Measurements from ENCODE around the gene DDR1.
"Not testable (repeated sequence)": the region's sequence is repeated elsewhere in the genome, so short reads cannot be mapped to it uniquely, and the experiment has no call there.

The DDR1 gene

GRCh38 chr6:30894935-30895334, 10.6 kb downstream of the DDR1 start:
- DNase-seq, result no peak

GRCh38 chr6:30895343-30895742, 11.0 kb downstream of the DDR1 start:
- no peak for DNase-seq

- no peak for DNase-seq
These were observed 12.2 kb downstream of the DDR1 start for GRCh38 chr6:30896541-30896940.

GRCh38 chr6:30897882-30898281, 13.6 kb downstream of the DDR1 start:
- DNase-seq, result no peak

DNA sequence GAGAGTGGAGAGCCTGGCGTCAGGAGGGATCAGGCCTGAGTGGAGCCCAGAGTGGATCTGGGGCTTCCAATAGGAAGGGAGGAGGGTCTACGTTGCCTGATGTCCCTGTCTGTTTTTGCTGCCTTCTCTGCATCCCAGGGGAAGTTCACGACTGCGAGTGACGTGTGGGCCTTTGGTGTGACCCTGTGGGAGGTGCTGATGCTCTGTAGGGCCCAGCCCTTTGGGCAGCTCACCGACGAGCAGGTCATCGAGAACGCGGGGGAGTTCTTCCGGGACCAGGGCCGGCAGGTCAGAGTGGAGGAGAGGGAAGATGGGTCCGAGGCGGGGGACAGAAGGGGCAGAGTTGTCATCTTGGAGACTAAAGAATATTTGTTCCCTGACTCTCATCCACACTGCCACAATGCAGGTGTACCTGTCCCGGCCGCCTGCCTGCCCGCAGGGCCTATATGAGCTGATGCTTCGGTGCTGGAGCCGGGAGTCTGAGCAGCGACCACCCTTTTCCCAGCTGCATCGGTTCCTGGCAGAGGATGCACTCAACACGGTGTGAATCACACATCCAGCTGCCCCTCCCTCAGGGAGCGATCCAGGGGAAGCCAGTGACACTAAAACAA, 14.5 kb downstream of the DDR1 start:
- DNase-seq, result no peak

GRCh38 chr6:30900863-30901417, 16.6 kb downstream of the DDR1 start:
- no peak for DNase-seq

- no peak for DNase-seq
These were observed 17.1 kb downstream of the DDR1 start for GRCh38 chr6:30901436-30901835.

DNA sequence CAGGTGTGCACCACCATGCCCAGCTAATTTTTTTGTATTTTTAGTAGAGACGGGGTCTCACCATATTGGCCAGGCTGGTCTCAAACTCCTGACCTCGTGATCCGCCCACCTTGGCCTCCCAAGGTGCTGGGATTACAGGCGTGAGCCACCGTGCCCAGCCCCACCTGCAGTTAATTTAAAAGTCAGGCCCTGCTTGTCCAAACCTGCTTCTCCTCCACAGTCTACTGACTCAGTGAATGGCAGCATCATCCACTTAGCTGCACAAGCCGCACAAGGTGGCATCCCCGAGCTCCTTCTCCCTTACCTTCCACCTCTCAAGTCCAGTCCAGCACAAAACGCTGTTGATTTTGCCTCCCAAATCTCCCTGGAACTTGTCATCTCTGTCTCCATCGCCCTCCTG, 17.9 kb downstream of the DDR1 start:
- DNase-seq, result not testable (repeated sequence)

GRCh38 chr6:30902709-30903108, 18.4 kb downstream of the DDR1 start:
- no peak for DNase-seq

GRCh38 chr6:30903236-30903635, 18.9 kb downstream of the DDR1 start:
- DNase-seq, result no peak

GRCh38 chr6:30907290-30907757, 23.0 kb downstream of the DDR1 start:
- DNase-seq, result not testable (repeated sequence)

- peak; percentile 98 for DNase-seq
These were observed 23.7 kb downstream of the DDR1 start, which contains the start of gene GTF2H4 for GRCh38 chr6:30907758-30908591. GTF2H4 (plus strand) TSS chr6:30908207.

GRCh38 chr6:30908700-30909099, 24.4 kb downstream of the DDR1 start:
- DNase-seq, result no peak

GRCh38 chr6:30910473-30910872, 26.2 kb downstream of the DDR1 start:
- not testable (repeated sequence) for DNase-seq

DNA sequence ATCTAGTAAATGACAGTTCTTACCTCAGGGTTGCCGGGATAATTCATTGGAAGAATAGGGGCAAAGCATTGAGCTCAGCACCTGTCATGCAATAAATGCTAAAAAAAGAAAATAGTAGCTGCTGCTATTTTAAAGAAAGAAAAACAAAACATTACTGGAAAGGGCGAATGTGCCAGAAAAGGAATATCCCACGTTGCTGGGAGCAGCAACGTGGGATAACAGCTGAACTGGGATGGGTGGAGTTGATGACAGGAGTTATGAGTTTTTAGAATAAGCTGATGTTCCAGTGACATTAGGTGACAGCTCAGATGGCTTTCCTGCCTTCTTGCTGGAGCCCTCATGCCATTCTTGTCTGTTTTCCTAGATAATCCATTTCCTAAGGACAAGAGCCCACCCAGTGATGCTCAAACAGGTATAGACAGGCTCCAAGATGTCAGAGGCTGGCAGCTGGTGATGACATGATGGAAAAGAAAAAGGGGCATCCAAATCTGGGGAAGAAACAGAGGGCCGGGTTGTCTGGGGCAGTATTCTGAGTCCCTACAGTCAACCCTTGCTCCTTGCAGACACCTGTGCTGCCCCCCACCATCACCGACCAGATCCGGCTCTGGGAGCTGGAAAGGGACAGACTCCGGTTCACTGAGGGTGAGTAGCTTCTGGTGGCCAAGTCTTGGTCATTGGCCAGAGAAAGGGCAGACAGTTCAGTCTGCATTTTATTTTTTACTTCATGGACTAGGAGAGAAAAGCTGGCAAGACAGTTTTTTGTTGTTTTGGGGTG, 28.6 kb downstream of the DDR1 start:
- DNase-seq, result no peak

GRCh38 chr6:30913721-30914075, 29.4 kb downstream of the DDR1 start:
- peak; percentile 56 for DNase-seq

DNA sequence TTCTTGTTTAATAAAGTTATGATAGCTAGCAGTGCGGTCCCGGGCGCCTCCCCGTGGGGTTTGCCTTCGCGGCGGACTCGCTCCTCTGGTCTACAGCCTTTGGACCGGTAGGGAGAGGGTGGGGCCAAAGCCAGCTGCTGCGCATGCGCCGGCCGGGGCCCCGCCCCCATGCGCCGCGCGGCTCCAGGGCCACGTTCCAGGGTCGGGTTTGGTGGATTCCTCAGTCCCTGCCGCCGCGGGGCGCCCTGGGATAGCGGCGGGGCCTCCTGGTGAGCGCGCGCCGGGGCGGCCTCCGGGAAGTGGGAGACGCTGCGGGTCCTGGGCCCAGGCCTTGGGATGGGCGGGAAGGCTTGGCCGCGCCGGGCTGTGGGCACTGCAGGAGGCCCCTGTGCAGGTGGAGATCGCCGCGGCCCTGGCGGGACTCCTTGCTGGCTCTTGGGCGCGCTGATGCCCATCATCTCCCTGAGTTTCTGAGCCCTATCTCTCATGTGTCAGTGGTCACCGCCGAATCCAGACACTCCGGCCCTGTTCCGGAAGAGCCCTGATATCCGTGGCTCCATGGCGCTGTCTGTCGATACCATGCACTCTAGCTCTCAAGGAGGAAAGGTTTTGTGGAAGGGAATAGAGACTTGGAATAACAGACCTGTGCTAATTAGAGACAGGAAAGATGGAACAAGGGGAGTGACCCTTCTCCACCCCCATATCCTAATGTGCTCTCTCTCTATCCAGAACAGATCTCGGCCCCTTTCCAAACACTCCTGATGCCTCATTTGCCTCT, 29.9 kb downstream of the DDR1 start, which contains the start of gene VARS2:
Gene VARS2 (plus strand): TSS at position 163 of the 778 bp plus-strand sequence. CDS start 599 bp downstream, at position 762.
- DNase-seq, result peak; percentile 97

- DNase-seq, result peak; percentile 41
These were observed 30.7 kb downstream of the DDR1 start for GRCh38 chr6:30914854-30915590.

DNA sequence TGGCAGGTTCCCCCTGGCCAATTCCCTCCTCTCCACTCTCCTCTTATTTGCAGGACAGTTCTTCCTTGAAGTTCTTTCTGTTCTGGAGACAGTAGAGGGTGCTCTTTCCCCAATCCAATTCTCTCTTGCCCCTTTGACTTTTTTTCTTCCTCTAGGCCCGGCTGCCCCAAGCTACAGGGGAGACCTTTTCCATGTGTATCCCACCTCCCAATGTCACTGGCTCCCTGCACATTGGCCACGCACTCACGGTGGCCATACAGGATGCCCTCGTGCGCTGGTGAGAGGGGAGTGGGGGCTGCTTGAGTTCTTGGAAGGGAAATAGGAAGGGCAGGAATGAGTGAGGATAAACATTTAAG, 31.2 kb downstream of the DDR1 start:
- peak; percentile 79 for DNase-seq

- no peak for DNase-seq
These were observed 32.7 kb downstream of the DDR1 start for GRCh38 chr6:30917041-30917440.

GRCh38 chr6:30917487-30917886, 33.2 kb downstream of the DDR1 start:
- DNase-seq, result no peak

DNA sequence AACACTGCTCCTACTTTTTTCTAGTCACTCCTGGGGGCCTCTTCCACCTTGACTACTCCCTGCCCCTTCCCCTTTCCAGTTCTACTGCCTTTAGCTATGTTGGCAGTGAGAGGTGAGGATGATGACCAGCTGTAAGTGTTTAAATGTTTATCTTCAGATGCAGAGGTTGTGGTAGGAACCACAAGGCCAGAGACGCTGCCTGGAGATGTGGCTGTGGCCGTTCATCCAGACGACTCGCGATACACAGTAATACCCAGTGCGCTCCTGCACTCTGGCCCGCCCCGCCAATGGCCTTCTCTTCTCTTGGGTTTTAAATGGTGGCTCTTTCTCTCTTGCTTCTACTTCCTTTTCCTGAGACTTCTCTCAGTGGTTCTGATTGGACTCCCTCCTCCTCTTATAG, 34.4 kb downstream of the DDR1 start:
- DNase-seq, result no peak
